ENCODE measurements around the gene C10orf105.

DNA sequence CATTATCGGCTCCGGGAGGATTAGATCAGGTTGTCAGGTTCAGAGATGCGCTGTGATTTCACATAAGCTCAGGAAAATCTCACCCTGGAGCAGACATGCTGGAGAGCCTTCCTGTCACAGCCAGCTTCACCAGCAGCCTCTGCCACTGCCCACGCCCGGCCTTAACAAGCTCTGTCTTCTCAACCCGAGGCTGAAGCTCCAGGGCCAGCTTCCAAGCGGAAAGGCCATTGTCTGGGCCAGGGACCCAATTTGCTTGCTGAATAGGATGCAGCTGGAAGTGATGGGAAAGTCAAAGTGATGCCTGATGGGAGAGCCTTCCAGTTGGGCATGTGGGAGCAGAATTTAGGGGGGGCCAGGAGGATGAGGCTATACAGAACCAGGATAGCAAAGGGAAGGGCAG, 36.3 kb downstream of the C10orf105 start:
- TF ChIP-seq, protein P1, sequence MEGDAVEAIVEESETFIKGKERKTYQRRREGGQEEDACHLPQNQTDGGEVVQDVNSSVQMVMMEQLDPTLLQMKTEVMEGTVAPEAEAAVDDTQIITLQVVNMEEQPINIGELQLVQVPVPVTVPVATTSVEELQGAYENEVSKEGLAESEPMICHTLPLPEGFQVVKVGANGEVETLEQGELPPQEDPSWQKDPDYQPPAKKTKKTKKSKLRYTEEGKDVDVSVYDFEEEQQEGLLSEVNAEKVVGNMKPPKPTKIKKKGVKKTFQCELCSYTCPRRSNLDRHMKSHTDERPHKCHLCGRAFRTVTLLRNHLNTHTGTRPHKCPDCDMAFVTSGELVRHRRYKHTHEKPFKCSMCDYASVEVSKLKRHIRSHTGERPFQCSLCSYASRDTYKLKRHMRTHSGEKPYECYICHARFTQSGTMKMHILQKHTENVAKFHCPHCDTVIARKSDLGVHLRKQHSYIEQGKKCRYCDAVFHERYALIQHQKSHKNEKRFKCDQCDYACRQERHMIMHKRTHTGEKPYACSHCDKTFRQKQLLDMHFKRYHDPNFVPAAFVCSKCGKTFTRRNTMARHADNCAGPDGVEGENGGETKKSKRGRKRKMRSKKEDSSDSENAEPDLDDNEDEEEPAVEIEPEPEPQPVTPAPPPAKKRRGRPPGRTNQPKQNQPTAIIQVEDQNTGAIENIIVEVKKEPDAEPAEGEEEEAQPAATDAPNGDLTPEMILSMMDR (conservative IDR thresholded peaks at IDR 0.05 in 1 of 2, IDR thresholded peaks at IDR 0.05 in 1 of 2; ENCODE audit: low read depth in 1 of 2, low read length in 2 of 2), result no peak
- no peak for TF ChIP-seq EZH2 (IDR thresholded peaks at IDR 0.05; ENCODE audit: low read length, missing control alignments)

All from fibroblast of lung (primary cell).